Stimulated activated CD4-positive, alpha-beta T cell treated with anti-CD3 and anti-CD28 coated beads, Interleukin-12 subunit alpha, Interleukin-12 subunit beta, amount 100 ng/mL, for 4 hours (primary cell): ENCODE results near the gene RGS1.

ENCODE experiments used
- DNase-seq: peaks from one replicate; pipeline ENCODE4 v3.0.0-alpha.2; 2020

RGS1 gene

DNA sequence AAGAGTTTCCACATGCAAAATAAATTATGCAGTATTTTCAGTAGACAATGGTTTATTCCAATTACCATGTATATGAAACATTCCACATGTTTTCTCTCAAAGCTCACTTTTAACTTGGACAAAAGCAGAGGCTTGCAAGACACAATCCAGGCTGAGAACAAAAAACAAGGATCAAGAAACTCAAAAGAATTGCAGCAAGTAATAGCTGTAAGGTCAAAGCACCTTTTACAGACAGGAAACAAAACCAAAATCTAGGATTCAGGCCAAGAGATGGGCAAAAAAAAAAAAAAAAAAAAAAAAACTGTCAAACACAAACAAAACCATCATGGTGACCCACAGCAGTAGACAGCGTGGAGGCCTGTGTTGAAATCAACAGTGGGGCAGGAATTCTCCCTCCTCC, 9.3 kb downstream of the RGS1 start:
- no peak for DNase-seq

DNA sequence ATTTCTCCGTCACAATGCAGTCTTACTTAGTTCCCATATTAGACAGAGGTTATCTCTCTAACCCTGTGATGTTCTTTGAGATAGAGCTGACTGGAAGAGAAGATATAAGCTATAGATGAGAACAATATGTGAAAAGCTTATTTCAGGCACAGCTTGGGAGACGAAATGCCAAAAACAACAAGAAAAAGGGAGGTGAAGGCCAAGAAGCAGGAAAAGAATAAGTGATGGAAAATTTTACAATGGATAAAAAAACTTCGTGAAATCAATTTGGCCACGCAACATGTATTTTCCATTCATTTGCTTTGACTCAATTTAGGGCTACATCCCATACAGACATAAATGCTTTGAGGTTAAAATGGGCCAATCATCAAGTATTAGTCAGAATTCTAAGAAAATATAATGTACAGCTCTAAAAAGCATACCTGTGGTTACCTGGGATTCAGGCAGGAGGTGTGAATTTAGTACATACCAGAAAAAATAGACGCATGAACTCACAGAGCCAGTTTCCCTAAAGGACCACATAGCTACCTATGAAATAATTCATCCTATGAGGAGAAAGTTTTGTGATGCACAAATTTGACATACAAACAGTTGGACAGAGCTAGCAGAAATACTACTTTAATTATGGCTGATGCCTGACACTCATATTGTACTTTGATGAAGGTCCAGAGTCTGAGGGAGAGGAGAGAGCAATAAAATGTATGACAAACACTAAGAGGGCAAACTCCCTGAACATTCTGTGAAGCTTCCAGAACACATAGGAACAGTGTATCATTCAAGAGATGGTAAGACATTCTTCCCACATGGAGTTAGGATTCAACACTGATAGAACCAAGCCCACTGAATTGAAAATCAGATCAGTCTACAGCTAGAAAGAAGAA, 12.1 kb downstream of the RGS1 start:
- DNase-seq: no peak

DNA sequence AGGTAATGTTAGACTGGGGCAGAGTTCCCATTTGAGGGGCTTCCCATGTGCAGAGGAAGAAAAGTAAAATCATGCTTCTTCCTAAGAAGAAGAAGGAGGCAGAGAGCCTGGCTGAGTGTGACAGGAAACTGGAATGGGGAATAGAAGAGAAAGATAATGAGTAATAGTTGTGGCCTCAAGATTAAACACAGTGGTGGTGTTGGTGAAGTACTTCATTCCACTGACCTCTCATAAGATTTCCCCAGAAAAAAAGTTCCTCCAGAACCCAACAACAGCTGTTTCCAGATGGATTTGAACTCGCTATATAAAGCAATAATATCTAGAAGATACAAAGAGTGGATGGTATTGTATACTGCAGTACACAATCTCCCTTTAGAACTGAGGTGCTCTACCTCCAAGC, 13.0 kb downstream of the RGS1 start:
- DNase-seq: no peak

DNA sequence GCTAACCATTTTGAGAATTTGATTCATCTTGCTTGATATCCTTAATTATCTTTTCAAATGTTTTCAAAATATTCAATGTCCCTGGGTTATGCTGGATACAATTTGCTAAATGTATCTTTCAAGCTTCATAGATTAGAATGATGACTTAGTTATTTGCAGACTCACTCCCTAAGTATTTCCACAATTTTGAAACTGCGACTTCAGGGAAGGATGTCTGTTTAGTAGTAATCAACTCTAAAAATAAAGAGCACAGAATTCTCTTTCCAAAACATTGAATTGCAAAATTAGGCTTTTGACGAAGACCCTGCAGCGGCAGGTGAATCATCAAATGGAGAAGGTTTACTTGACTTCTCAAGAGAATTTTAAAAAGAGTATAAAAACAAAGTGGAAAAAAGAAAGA, 14.2 kb downstream of the RGS1 start:
- no peak for DNase-seq

DNA sequence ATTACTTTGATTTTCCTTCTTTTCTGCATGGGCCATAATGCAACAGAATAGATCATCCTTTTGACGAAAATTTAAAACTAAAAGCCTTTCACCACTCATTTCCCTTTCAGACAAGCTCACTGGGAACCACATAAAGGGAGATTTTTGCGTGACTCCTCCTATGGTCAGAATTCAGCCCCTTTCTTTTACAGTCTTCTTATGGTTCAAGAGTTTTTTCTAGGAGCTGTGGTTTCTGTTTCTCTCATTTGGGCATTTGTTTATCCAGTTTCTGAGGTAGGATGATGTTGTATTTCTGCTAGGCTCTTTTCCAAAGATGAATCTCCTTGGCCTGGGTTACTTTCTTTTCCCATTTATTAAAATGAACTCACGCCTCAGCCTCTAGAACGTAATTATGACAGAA, 16.9 kb downstream of the RGS1 start:
- no peak for DNase-seq

DNA sequence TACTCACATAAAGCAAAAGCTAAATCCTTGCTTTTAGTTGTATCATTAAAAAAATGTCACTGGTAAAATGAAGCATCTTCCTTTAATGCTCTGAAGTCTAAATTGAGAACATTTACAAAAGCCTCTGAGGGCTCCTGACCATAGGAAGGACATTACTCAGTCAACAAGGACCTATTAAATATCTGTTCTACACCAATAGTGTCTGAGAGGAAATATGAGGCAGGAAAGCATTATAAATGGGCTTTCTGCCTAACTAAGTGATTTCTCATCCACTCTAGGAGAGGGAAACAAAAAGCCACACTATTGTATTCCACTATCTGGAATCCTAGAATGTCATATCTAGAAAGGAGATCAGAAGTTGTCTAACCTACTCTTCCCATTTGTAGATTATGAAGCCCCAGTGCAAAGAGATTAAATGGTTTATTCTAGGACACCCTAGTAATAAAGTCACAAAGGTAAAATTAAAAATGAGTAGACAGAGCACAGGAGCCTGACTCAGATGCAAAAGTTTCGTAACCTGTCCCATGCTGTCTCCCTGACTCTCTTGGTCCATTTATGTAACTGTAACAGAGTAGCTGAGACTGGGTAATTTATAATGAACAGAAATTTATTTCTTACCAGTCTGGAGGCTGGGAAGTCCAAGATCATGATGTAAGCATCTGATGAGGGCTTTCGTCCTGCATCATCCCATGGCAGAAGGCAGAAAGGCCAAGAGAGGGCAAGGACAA, 17.6 kb downstream of the RGS1 start:
- no peak for DNase-seq

DNA sequence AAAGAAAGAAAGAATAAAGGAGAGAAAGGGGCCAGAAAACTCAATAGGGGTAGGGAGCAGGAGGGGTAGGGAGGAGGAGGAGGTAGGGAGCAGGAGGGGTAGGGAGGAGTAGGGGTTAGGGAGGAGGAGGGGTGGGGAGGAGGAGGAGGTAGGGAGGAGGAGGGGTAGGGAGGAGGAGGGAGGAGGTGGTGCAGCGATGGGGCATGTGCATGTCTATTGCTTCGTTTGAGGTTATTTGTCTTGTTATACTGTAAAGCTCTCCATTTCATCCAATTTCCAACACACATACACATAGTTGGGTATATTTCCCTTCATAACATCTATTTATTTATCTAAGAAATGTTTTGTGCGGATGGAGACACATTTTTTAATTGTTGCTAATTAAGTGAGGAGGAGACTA, 19.7 kb downstream of the RGS1 start:
- DNase-seq: no peak

DNA sequence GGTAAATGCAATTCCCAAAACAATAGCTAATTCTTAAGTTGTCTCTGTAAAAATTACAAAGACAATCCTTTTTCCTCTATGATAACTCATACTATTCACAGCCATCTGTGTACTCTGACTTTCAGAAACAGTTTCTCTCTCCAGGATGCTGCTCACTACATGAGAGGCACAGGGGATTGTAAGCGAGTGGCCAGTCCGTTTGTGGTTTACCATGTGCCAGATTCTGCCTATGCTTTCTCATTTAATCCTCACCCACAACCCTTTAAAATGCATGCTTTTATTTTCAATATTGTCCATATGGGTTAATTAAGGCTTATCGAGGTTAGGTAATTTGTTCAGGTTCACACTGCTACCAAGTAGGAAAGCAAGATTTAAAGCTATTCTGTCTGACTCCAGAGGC, 23.0 kb downstream of the RGS1 start:
- DNase-seq: no peak

DNA sequence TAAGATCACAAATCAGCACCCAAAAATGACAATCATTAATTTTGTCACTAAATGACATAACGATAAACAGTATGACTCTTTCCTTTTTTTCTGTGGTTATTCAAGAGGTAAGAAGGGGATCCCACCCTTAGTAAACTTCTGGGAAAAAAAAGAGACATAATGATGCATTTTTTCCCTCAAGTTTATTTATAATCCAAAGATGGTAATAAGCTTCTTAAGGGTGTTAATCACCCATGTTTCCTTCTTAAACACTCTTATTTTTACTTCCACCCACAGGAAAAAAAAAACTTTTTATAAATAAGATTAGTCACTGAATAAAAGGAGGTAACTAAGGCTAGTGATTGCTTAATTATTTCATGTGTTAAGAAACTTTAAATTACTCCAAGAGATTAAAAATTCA, 24.7 kb downstream of the RGS1 start:
- no peak for DNase-seq

DNA sequence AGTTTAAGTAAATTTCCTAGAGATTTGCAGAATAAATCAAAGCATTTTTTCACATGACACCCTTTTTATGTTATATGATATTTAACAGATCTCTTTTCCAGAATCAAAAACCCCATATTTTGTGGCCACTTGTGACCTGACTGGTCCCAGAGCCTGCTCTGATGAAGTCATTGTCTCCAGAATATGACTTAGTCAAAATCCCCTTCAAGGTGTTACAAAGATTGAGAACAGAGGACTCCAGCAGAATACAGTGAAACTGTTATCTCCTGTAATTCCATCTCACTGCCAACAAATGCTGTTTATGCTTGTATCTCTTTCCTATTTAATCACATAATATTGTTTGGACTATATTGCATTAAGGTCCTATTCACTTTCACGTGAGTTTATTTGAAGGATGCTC, 25.6 kb downstream of the RGS1 start:
- DNase-seq: no peak

DNA sequence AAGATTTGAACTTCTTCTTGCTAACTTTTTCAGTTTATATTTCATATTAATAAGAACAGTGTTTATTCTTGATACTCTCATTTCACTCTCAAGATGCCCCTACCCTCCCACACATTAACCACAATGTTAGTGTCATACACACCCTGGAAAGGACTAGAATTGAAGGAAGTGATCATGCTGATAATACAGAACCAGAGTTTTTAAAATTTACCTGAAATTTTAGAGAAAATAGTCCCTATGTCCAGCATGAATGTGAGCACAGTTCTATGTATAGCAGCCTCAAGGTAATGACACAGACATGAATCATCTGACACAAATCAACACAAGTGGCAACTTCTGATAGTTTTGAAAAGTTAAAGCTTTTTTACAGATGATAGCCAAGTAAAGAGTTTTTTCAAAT, 26.0 kb downstream of the RGS1 start:
- DNase-seq: no peak

DNA sequence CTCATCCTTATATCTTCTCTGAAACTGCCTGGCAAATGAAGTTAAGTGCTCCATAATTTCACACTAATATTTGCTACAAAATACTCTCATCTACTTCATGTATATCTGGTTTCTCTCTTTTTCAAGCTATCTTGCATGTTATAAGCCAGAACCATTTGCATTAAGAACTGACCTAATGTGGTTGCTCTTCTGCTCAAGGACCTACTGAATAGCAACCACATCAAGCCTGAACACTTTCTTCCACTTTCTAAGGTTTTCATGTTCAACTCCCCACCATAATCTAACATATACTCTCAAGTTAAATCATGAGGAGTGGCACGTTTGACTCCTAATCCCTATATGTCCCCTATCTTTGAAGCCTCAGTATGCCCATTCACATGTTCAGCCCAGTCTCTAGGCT, 27.2 kb downstream of the RGS1 start:
- no peak for DNase-seq

DNA sequence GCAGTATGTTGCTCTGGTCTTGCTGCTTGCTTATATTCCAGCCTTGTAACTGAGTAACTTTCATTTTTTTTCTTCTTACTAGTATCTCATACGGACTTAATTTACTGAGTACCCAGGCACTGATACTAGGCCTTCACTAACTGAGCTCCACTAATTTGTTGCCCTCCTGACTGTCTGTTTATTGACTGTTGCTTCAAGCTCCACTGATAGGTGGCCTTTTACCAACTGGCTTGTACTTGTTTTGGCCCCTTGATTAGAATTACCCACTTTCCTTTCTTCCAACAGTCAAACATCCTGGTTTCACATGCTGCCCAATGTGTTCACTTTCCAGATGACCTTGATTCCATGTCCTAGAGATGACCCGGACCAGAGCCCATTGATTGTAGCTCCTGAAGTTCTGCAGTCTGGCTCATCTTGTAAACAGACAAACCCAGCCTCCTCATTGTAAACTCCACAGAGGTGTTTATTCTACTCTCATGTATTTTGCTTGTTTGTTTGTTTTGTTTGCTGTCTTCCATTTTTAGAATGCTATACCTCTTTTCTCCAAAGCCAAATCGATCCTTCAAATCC, 27.7 kb downstream of the RGS1 start:
- no peak for DNase-seq

DNA sequence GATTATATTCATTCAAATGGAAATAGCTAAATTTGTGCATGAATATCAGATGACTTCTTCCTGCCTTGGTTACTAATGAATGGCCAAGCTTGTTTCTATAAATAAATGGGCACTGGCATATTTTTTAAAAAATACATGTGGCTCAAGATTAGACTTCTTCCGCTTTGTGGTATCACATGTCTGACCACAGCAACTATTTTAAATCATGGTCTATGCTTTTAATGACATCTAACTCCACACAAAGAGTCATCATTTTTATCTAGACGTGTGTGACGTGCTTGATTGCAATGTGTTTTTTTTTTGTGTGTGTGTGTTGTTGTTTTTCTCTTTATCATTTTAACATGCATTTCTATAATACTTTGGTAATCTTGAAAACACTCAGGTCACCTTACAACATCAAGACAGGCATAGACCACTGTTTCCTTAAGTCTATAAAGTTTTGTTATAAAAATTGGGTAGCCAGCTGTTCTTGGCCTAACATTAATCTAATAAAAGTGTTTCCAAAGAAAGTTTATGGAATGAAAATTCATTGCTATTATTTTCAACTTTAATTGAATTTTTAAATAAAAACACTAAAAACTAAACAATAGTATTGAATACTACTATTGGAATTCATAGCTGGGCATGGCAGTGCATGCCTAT, 29.5 kb downstream of the RGS1 start:
- no peak for DNase-seq

DNA sequence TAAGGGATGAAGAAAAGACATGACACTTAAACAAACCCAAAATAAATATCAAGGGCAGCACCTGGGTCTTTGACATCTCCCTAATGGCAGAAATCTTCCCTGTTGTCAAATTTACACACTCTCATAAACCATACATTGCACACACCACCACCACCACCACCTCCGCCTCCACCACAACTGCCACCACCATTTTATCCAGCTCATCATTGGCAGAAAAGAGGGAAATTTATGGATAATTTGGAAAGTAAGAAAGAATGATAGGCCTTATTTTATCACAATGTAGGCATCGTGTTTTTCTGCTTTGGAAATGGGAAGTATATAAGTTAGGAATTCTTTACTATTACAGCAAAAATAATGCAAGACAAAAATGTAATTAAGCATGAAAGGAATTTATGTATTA, 33.1 kb downstream of the RGS1 start:
- no peak for DNase-seq

DNA sequence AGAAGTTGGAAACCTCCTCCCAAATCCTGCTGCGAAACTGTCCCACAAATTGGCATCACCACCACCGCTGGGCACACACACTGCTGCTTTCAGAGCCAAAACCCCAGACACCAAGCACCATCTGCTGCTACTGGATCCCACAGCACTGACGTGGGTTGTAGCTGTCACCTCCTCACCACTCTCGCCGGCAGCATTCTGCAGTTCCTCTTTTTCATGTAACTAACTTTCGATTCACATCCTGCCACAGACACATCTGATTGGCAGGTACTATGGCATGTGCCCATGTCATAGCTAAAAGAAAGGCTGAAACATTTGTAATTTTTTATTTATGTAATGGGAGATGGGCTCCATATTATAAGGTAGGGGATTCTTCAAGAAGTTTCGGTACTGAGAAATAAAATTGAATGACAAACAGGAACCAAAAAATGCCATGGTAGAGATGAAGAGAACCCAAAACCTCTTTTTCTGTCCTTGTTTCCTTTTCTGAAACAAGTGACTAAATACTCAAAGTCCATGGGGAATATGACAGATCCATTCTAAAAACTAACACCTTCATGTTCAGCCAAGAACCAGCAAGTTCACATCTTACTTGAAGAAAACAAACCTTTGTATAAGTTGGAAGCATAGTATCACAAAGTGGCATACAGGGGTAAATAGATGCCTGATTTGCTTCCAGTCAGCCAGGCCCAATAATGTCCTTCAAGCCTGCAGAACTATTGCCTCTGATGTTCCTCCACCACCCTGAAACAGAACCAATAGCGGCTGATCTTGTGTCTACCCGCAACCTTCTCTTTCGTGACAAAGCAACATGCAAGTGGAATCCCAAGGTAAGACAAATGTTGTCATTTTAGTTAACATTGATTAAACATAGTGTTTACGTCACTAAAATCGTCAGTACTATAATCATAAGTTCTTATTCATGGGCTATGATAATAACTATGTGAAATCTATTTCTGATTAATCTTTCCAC, 33.8 kb downstream of the RGS1 start:
- peak; percentile 19 for DNase-seq

DNA sequence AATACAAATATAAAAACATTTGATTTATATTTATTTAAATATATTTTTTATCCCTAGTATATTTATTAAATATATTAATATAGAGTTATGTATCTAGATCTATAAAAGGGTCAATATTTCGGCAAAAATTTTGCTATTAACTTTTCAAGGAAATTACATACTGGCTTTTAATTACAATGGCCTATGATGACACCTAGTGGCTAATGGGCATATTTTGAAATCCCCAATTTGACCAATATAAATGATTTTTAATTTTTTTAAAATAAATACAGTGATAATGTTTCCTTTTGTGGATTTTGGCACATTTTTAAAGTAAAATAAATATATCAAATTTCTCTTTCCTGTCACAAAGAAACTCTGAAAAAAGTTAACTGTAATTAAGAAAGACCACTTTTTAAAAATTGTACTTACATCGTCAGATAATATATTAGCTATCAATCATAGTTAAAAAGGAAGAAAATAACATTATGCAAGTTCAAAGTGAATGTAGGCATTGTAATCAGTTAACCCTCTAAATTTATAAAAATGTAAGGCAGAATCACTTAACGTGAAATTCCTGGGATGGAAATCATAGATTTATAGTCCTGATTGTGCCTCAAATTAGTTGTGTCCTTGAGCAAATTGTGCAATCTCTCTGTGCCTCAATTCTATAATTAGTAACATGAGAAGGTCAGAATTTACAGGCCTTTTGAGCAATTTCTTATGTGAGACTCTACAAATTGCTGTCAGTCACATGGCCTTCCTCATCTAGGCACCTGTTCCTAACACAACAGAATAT, 34.7 kb downstream of the RGS1 start:
- no peak for DNase-seq

DNA sequence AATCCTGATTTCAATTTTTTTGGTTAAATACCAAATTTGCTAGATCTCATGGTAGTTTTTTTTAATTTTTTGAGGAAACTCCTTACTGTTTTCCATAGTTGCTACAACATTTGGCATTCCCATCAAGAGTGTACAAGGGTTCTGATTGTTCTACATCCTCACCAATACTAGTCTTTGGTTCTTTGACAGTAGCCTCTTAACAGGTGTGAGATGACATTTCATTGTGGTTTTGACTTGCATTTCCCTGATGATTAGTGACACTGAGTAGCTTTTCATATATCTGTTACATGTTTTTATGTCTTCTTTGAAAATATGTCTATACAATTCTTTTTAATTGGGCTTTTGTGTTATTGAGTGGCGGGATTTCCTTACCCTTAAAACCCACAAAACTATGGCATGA, 39.5 kb downstream of the RGS1 start:
- DNase-seq: no peak

DNA sequence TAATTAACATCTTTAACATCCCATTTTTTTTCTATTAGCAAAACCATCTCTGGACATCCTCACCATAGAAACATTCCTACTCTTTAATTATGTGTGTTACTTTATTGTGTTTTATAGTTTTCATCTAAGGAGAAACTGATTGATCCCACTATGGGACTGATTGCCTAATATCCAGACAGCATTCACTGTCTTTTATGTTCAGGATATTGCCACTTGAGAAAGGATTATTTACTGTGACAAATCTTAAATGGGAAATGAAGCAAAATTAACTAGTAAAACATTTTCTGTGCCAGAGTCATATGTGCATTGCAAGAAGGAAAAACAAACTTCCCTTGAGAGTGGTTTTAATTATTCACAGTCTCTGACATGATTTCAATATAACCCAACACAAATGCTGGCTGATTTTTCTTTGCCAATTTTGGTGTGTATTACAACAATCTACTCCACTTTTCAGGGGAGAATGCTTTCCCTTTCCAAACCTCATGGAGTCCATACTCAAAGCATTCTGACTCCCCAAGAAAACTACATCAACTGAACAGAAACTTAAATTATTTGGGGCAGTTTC, 44.6 kb downstream of the RGS1 start:
- no peak for DNase-seq

DNA sequence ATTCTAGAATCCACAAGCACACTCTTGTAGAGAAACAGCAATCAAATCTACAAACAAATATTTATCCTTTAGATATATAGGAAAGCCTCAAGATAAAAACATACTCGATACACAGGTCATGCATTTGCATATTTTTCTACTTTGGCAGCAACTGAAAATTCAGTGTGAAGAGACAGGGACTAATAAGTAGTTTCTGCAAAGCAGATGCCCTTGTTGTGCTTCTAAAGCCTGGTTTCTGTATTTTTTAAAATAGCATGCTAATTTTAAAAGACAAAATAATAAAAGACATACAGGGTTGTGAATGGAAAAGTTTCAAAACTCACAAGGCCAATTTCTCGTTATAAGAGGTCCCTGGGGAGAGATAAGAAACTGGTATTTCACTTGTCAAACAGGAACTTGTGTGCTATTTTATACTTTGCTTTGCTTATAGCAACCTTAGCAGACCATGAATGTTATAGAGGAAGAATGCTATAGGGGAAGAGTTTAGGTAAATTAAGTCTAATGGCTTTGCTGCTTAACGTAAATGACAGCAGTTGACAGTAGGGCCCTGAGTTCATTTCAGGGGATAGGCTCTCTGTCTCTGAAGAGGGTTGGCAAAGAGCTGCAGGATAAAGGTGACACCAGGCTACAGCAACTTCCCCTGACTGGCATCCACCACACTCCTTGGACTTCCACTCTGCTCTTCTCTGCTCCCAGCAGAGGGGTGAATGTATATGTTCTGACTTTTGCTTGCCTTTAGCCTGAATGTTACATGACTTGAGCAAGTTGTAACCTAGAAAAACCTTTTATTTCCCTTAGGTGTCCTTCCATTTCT, 51.0 kb downstream of the RGS1 start:
- DNase-seq: no peak
